Activated CD4-positive, alpha-beta T cell treated with anti-CD3 and anti-CD28 coated beads, Interleukin-2, Interleukin-4, amounts not matched to agents 100 ng/mL and 50 ng/mL, durations not matched to agents 16 hours and 8 hours (primary cell): Measurements from ENCODE around the gene NELFB.
"Not testable (repeated sequence)": the region's sequence is repeated elsewhere in the genome, so short reads cannot be mapped to it uniquely, and the experiment has no call there.

ENCODE experiments used
- DNase-seq: peaks from one replicate; pipeline ENCODE4 v3.0.0-alpha.2; 2020; ENCODE audit warnings: low spot score

NELFB gene

GRCh38 chr9:137234758-137235423, 20.2 kb upstream of the NELFB start:
- DNase-seq, result no peak

GRCh38 chr9:137235424-137236237, 19.5 kb upstream of the NELFB start:
- no peak for DNase-seq

- peak; percentile 92 for DNase-seq
These were observed 18.7 kb upstream of the NELFB start for GRCh38 chr9:137236238-137236935.

- DNase-seq, result no peak
These were observed 18.1 kb upstream of the NELFB start for GRCh38 chr9:137236936-137237421.

- DNase-seq, result no peak
These were observed 17.1 kb upstream of the NELFB start for GRCh38 chr9:137237759-137238726.

- not testable (repeated sequence) for DNase-seq
These were observed 15.5 kb upstream of the NELFB start for GRCh38 chr9:137239541-137240200.

GRCh38 chr9:137240318-137240840, 14.7 kb upstream of the NELFB start:
- DNase-seq, result peak; percentile 64

GRCh38 chr9:137240841-137241489, 14.2 kb upstream of the NELFB start, which contains the start of gene TUBB4B:
Gene TUBB4B, plus strand, starts transcription at chr9:137241287. Its CDS starts 74 bp downstream, at chr9:137241361.
- DNase-seq, result peak; percentile 99

GRCh38 chr9:137241490-137242268, 13.4 kb upstream of the NELFB start:
- DNase-seq, result peak; percentile 58

GRCh38 chr9:137242269-137243203, 12.6 kb upstream of the NELFB start:
- DNase-seq, result no peak

- not testable (repeated sequence) for DNase-seq
These were observed 11.9 kb upstream of the NELFB start for GRCh38 chr9:137243266-137243625.

GRCh38 chr9:137243626-137244485, 11.3 kb upstream of the NELFB start:
- DNase-seq, result no peak

- no peak for DNase-seq
These were observed 10.4 kb upstream of the NELFB start for GRCh38 chr9:137244486-137245449.

GRCh38 chr9:137245450-137246421, 9.4 kb upstream of the NELFB start:
- no peak for DNase-seq
